Renal cortical epithelial cell (primary cell): ENCODE data around the gene BSCL2. TPM values are rescaled to one million over a fixed set of nuclear protein-coding genes. Genes with fewer than 3 reads are reported as not detected.
"Not testable (repeated sequence)": the region's sequence is repeated elsewhere in the genome, so short reads cannot be mapped to it uniquely, and the experiment has no call there.

Experiments
- DNase-seq: peaks from one replicate; pipeline ENCODE4 v3.0.0-alpha.2; 2011; ENCODE audit warnings: low read depth
- total RNA-seq: library from RNA; depleted of rRNA; stranded (reverse); fragments of >200 nt; gene quantifications from 2 replicates; pipeline ENCODE4 v1.2.3, GENCODE V29; 2014

The BSCL2 gene
- total RNA-seq, 1 donor from 2014 or later, result 50.4 TPM

- DNase-seq, result no peak
Observed at GRCh38 chr11:62719302-62719978, 12.2 kb upstream of the BSCL2 start.

- no peak for DNase-seq
Observed at GRCh38 chr11:62716816-62717215, 9.6 kb upstream of the BSCL2 start.

- no peak for DNase-seq
Observed at GRCh38 chr11:62716206-62716605, 9.0 kb upstream of the BSCL2 start.

GRCh38 chr11:62715150-62716130 is 8.2 kb upstream of the BSCL2 start:
- no peak for DNase-seq

- peak; percentile 76 for DNase-seq
Observed at GRCh38 chr11:62713343-62713742, 6.1 kb upstream of the BSCL2 start.

- no peak for DNase-seq
Observed at GRCh38 chr11:62712861-62713260, 5.6 kb upstream of the BSCL2 start.

GRCh38 chr11:62712276-62712812 is 5.1 kb upstream of the BSCL2 start:
- DNase-seq, result no peak

- DNase-seq, result no peak
Observed at GRCh38 chr11:62710001-62710345, 2.7 kb upstream of the BSCL2 start.

- peak; percentile 95 for DNase-seq
Observed at GRCh38 chr11:62709247-62710000, 2.2 kb upstream of the BSCL2 start.

GRCh38 chr11:62708793-62709192 is 1.6 kb upstream of the BSCL2 start:
- no peak for DNase-seq

- DNase-seq, result no peak
Observed at GRCh38 chr11:62708392-62708791, 1.2 kb upstream of the BSCL2 start.

GRCh38 chr11:62706850-62707247 is 375 bp downstream of the BSCL2 start:
- no peak for DNase-seq

GRCh38 chr11:62705880-62706849 is 1.1 kb downstream of the BSCL2 start:
- DNase-seq, result peak; percentile 79

- no peak for DNase-seq
Observed at GRCh38 chr11:62705413-62705812, 1.8 kb downstream of the BSCL2 start.

GRCh38 chr11:62703921-62704320 is 3.3 kb downstream of the BSCL2 start:
- not testable (repeated sequence) for DNase-seq

- DNase-seq, result no peak
Observed at GRCh38 chr11:62702246-62702645, 5.0 kb downstream of the BSCL2 start.

- DNase-seq, result peak; percentile 63
Observed at GRCh38 chr11:62694455-62695167, 12.6 kb downstream of the BSCL2 start.

- DNase-seq, result not testable (repeated sequence)
Observed at GRCh38 chr11:62693624-62694023, 13.6 kb downstream of the BSCL2 start.

- DNase-seq, result no peak
Observed at GRCh38 chr11:62689421-62690183, 17.6 kb downstream of the BSCL2 start, which contains the start of gene LRRN4CL. TSS of gene LRRN4CL (minus strand) at chr11:62689530. CDS start at chr11:62688508, 1,022 bp downstream.
